Measurements from ENCODE around the gene PRODH2.
"Not testable (repeated sequence)": the region's sequence is repeated elsewhere in the genome, so short reads cannot be mapped to it uniquely, and the experiment has no call there.

PRODH2 gene

DNA sequence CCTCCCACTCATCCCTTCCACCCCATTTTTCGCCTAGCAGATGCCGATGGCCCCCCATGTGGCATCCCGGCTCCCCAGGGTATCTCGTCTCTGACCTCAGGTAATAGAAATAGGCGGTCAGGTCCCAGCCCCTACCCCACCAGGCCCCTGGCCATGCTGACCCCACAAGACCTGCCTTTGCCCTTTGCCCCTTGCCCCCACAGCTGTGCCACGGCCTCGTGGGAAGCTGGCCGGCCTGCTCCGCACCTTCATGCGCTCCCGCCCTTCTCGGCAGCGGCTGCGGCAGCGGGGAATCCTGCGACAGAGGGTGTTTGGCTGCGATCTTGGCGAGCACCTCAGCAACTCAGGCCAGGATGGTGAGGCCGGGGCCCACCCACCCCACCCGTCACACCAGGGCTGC is 31.9 kb downstream of the PRODH2 start:
- no peak for DNase-seq

- DNase-seq, result no peak
Measured at GRCh38 chr19:35780058-35780457, 32.6 kb downstream of the PRODH2 start.

GRCh38 chr19:35779033-35779432 is 33.6 kb downstream of the PRODH2 start:
- no peak for DNase-seq

GRCh38 chr19:35777961-35778360 is 34.7 kb downstream of the PRODH2 start:
- DNase-seq, result no peak

DNA sequence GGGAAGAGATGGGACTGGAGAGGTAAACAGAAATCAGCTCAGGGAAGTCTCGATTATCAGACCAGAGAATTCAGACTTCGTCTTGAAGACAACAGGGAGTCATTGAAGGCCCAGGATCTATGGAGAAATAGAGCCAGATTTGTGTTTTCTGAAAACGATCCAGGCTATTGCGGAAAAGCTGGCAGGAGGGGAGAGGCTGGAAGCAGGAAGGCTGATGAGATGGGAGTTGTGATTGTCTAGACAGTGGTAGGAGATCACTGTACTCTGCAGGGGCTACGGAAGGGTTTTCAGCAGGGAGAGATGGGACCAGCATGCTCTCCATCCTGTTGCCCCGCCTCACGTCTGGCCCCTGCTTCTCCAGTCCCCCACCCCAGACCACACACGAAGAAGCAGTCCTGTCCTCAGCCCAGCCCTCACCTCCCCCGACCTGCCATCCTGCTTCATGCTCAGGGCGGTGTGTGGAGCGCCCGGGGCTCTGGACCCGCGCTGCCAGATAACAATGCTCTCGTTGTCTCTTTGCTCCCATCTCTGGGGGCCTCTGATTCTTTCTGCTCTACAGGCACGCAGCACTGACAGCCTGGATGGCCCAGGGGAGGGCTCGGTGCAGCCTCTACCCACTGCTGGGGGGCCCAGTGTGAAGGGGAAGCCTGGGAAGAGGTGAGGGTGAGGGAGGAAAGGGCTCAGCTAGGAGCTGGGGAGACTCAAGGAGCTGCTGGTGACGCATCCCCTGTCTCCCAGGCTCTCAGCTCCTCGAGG is 35.4 kb downstream of the PRODH2 start:
- DNase-seq, result no peak

- no peak for DNase-seq
Measured at GRCh38 chr19:35776102-35776788, 36.4 kb downstream of the PRODH2 start.

- peak; percentile 93 to 99 (median 98) for DNase-seq
Measured at GRCh38 chr19:35775298-35776101, 37.1 kb downstream of the PRODH2 start, which contains the start of gene ARHGAP33. TSS of gene ARHGAP33 (plus strand) at chr19:35775564. CDS start at chr19:35775659, 95 bp downstream.

GRCh38 chr19:35775046-35775297 is 37.7 kb downstream of the PRODH2 start:
- DNase-seq, result no peak

DNA sequence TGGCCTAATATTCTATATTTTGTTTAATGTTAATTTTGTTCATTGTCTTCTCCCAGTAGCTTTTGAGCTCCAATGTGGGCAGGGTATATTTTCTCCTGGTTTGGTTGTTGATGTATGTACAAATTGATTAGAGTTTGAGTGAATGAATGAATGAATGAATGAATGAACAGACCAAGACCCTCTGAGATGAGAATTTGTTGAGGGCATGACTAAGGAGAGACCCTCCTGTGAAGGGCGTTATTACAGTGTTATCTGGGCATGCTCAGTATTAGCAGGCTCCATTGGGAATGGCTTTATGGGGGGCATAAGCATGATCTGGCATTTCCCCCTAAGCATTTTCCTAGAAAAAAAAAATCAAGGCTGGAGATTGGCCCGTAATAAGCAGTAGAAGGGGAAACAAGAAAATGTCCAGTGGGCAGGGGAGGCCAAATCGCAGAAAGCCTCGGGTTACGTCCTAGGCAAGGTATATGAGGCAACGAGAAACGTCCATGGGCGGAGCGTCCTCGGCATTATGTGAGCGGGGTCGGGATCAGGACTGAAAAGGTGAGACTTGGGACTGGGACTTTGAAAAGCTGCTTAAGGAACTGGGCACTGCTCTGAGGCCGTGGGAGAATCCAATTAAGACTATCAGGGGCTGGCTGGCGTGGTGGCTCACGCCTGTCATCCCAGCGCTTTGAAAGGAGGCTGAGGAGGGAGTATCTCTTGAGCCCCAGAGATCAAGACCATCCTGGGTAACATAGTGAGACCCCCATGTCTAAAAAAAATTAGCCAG is 38.2 kb downstream of the PRODH2 start:
- no peak for DNase-seq

DNA sequence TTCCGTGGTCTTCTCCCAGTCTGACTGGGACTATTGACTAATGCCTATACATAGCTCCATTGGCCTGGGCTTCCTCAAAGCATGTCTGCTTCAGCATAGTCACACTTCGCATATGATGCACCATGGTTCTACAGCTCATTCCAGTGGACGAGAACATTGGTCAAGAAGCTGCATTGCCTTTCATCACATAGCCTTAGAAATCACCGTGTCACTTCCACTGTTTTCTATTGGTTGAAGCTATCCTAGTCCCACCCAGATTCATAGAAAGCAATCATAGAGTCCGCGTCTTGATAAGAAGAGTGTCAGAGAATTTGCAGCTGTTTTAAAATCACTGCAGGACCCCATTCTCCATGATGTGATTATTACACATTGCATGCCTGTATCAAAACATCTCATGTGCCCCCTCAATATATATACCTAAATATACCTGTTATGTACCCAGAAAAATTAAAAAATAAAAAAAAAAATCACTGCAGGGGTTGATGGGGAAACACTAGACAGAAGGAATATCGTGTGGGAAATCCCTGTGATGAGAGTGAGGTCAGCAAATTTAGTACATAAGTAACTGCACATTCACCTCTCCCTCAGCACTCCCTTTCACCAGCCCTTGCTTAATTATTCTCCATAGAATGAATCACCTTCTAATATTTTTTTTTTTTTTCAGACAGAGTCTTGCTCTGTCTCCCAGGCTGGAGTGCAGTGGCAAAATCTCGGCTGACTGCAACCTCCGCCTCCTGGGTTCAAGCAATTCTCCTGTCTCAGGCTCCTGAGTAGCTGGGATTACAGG is 39.4 kb downstream of the PRODH2 start:
- DNase-seq, result no peak

DNA sequence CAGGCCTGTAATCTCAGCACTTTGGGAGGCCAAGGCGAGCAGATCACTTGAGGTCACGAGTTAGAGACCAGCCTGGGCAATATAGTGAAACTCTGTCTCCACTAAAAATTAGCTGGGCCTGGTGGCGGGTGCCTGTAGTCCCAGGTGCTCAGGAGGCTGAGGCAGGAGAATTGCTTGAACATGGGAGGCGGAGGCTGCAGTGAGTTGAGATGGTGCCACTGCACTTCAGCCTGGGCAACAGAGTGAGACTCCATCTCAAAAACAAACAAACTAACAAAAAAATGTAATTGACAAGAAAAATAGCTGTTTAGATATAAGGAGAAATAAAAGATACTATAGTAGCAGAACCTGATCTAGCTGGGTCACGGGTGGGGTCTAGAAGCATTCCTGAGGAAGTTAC is 40.3 kb downstream of the PRODH2 start:
- DNase-seq, result not testable (repeated sequence)

GRCh38 chr19:35768082-35768421 is 44.6 kb downstream of the PRODH2 start:
- no peak for DNase-seq

DNA sequence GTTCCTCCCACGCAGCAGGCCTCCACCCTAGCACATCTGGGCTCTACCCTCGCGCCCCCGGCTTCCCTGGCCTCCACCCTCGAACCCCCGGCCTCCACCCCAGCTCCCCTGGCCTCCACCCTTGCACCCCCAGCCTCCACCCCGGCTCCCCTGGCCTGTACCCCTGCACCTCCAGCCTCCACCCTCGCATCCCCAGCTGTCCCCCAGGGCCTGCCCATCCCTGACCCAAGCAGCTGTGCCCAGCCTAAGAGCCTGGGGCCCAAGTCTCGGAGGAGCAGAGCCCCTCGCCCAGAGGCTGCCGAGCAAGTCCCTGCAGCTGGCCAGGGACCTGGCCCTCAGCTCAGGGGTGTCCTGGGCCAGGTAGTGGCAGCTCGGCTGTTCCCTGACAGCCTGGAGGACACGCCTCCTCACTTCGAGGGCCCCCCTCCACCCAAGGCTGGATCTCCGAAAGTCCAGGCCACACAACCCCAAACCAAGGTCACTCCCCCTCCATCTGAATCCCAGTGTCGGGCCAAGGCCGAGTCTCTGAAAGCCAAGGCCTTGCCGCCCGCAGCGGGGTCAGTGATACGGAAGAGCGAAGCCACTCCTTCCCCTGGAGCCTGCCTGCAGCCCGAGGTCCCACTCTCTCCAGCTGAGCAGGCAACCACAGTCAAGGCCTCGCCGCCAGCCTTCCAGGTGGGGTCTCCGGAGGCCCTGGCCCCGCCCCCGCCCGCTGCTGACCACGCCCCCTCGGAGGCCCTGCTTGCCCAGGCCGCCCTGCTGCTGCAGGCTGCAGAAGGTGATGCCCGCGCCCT is 45.2 kb downstream of the PRODH2 start:
- DNase-seq, result no peak

DNA sequence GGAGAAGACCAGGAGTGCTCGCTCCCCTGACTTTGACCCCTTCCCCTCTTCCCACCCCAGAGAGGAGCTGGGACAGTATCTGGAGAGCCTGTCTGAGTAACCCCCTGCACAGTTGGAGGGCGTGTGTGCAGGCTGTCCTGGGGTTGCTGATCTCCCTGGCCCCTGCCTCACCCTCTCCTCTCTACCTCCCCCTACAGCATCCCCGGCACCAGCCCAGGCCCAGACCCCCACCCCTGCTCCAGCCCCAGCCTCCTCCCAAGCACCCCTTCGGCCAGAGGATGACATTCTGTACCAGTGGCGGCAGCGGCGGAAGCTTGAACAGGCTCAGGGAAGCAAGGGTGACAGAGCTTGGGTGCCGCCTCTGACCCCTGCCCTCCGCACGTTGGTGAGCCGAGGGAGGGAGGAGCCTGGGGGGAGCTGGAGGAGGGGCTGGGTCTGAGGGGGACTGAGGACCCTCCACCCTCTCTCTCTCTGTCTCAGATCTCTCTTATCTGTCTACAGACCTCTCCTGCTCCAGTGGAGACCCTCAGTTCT is 46.0 kb downstream of the PRODH2 start:
- DNase-seq, result no peak

DNA sequence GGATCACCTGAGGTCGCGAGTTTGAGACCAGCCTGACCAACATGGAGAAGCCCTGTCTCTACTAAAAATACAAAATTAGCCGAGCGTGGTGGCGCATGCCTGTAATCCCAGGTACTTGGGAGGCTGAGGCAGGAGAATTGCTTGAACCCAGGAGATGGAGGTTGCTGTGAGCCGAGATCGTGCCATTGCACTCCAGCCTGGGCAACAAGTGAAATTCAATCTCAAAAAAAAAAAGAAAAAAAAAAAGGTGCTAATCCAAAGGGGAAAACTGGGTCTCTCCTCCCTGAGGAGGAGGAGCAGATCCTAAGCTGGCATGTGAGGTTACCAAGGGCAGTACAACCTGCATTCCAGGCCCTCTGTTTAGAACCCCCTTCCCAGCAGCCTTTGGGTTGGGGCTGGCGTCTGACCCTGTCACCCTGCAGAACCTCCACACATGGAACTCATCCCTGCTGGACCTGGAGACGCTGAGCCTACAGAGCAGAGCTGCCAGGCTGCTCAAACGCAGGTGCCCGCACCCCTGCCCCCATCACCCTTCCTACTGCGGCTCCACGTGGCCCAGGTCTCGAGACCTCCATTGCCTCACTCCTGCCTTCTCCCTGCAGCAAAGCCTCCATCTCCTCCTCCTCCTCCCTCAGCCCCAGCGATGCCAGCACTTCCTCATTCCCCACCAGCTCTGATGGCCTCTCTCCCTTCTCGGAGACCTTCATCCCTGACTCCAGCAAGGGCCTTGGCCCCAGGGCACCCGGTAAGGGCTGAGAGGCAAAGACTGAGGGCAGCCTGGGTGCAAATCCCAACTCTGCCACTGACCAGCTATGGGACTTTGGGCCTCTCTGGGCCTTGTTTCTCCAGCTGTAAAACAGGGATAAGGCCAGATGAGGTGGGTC is 48.0 kb downstream of the PRODH2 start:
- DNase-seq, result no peak

DNA sequence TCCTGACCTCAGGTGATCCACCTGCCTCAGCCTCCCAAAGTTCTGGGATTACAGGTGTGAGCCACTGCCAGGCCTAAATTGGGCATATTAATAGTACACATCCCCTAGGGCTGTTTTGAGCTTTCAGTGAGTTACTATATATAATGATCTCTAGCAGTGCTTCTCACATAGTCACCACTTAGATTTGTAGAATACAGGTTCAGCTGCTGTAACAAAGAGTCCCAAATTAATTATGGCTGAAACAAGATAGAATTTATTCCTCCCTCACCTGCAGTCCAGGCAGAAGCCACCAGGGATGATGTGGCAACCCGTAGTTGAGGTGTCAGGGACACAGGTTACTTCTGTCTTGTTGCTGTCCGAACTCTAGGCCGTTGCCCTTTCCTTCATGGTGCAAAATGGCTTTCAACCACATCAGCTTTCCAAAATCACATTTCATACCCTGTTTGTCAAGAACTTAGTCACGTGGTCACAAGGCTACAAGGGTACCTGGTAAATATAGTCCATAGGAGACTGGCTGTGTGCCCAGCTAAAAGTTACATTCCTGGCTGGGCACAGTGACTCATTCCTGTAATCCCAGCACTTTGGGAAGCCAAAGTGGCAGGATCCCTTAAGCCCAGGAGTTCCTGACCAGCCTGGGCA is 51.8 kb downstream of the PRODH2 start:
- DNase-seq, result no peak

- no peak for DNase-seq
Measured at GRCh38 chr19:35759697-35760096, 52.9 kb downstream of the PRODH2 start.

GRCh38 chr19:35757749-35758608 is 54.7 kb downstream of the PRODH2 start, which contains the start of gene PROSER3:
TSS of gene PROSER3 (plus strand) at chr19:35758176. CDS start at chr19:35758216, 40 bp downstream.
- DNase-seq, result peak; percentile 94 to 99 (median 98)
